HG02840 (cell line): Measurements from ENCODE around the gene CDC42EP5.

Source experiments
- ATAC-seq: cut with Tn5 transposase; IDR thresholded peaks from one replicate; pipeline ENCODE4 v1.9.1; 2021; ENCODE audit warnings: mild to moderate bottlenecking, moderate library complexity, moderate number of reproducible peaks; ENCODE audit not compliant: unreplicated experiment, low FRiP score

Gene CDC42EP5

DNA sequence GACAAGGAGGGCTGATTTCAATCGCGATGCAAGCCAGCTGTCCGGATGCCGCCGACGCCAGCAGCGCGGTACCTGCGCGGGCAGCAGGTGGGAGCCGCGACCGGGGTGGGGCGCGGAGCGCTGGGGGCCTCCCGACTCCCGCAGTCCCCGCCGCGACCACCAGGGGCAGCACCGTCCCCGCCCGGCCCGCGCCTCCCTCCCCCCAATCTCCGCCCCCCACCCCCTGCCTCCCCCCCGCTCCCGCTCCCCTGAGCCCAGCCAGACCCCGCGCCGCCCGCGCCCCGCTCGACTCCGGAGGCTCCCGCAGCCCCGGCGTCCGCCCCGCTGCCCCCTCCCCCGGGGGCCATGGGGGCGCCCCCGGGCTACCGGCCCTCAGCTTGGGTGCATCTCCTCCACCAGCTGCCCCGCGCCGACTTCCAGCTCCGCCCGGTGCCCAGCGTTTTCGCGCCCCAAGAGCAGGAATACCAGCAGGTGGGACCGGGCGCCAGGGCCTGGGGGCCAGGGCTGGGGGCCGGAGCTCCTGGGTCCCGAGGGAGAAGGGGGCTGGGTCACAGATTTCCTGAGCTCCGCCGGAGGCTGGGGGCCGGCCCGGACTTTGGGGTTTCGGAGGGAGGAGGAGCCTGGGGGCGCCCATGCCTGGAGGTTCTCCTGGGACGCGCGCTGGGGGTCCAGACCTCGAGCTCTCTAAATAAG is 57.7 kb downstream of the CDC42EP5 start, which contains the start of gene TTYH1:
Gene TTYH1 (plus strand): TSS at position 257 of the 693 bp plus-strand sequence. CDS start 89 bp downstream, at position 346.
- no peak for ATAC-seq
